HG02852 (cell line): ENCODE data around the gene CBLN3.

Experiments
- ATAC-seq: cut with Tn5 transposase; IDR thresholded peaks from one replicate; pipeline ENCODE4 v1.9.1; 2021; ENCODE audit warnings: mild to moderate bottlenecking, moderate library complexity; ENCODE audit not compliant: unreplicated experiment

CBLN3 gene

DNA sequence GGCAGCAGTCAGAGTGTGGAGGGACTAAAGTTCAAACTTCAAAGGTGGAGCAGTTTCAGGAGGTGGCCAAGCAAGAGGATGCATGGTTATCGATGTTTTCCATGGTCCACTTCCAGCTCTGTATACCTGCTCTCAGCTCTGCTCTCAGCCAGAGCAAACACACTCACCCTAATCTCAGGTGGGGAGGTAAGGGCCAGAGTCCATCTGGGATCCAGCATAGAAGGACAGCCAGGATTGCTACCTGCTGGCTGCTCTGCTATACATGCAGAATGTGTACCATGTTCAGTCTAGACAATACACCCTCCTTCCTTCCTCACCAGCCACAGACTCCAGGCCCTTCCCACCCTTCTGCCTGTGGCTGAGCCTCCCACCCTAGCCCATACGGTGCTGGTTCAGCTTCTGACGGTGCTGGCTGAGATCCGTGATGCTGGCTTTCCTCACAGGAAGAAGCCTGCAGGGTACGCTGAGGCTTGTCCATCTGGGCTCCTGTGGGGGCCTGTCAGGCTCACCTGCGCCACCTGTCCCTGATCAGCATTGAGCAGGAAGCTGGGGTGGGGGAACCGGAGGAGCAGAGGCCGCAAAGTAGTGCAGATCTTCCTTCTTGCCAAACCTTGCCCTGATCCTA is 2.4 kb downstream of the CBLN3 start:
- ATAC-seq: no peak

DNA sequence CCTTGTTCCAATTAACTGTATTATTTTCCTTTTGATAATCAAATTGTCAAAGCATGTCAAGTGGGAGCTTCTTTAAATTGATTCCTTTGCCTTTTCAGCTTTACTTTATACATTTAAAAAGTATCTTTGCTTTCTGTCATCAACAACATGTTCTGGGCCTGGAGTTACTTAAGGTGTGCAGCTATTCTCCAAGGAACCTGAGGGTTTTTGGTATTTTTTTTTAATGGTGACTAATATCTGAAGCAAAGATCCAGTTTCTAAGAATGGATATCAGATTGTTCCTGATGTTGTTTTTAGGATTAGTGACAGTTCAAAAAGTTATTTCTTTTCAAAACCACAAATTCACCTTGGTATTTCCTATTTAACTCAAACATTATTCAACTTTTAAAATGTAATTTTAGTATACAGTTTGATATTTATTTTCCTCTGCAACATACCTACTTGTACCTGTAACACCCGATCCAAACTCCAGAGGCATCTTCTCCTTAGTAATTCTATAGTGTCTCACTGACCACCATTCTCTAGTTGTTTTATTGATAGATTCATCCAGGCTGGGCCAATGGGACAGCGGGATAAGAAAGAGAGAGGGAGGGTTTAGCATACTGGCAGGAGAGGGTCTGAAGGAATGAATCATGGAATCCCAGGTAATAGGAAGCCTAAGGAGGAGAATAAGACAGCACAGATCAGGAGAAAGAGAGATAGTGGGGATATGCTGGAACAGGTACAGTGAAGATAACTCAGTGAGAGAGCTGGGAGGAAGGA is 3.1 kb downstream of the CBLN3 start:
- ATAC-seq: no peak

DNA sequence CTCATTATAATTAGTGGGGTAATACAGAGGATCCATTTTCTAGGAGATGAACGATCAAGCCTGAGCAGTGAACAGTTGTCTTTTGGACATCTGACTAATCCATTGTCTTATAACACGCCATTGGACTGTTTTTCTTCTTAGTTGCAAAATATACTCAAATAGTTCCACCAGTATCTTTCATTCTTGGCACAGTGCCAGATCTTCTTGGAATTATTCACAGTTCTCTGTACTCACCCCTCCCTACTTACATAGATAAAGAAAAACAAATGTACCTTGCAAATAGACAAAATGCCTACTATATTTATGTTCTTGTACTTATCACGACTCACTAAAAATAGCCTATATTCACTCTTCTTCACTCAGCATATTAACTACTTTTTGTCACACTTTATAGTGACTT is 3.8 kb downstream of the CBLN3 start:
- ATAC-seq: no peak

DNA sequence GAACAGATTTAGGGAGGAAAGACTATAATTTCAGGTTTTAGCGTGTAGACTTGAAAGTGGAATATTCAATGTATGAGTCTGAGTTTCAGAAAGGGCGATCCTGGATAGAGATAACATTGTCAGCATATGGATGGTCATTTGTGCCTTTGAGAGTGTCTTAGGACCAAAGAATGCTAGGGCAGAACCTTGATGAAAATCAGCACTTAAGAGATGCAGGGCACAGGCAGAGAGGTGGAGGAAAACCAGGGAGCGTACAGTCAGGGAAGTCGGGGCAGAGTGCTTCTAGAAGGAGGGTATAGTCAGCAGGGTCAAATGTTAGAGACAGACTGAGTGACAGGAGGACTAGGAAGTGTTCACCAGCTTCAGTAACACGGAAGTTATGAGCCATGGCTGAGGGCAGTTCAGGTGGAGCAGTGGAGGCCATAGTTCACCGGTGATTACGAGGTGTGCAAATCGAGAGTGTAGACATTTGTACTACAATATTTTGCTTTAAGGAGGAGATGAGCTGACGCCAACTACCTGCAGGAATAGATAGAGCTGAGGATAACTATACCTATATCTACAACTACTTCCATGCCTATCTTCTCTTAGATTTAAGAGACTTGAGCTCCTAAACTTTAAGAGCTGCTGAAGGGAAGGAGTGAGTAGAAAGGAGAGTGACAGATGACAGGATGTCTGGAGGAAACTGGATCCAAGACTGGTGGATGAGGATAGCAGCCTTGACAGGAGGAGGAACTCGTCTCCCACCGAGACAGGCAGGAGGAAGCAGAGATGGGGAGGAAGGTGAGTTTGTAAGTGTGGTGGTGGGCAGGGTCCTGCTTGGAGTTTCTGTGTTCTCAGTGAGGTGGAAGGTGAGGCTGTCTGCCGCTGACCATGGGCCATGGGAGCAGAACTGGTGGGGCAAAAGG is 6.5 kb downstream of the CBLN3 start:
- ATAC-seq: no peak

DNA sequence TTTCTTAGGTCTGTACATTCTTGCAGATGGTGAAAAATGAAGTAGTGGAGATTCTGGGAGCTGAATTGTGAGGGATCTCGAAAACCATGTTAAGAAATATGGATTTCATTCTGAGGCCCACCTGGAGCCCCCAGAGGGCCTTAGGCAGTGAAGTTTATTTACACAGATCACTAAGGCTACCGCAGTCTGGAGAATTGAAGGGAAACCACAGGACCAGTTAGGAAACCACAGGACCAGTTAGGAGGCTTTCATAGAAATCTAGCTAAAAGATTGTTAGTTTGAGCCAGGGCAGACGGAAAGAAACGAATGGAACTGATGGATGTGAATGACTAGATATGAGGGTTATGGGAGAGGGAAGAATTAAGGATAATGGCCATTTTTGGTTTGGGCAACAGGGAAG is 7.2 kb downstream of the CBLN3 start:
- ATAC-seq: no peak

DNA sequence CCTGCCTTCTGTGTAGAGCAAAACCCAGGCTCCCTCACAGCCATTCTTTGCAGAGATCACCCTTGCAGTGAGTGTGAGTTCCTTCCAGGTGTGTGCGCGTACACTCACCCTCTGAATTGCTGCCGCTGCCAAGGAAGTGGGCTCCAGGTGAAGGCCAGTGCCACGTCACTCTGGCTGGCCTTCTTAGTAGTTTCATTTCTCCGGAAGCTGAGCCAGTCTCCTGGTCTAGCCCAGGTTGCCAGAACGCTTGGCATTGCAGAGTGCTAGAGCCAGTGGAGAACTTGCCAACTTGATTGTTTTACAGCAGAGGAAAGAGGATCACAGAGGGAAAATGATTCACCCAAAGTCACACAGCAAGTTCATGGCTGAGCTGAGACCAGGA is 11.0 kb downstream of the CBLN3 start:
- no peak for ATAC-seq

DNA sequence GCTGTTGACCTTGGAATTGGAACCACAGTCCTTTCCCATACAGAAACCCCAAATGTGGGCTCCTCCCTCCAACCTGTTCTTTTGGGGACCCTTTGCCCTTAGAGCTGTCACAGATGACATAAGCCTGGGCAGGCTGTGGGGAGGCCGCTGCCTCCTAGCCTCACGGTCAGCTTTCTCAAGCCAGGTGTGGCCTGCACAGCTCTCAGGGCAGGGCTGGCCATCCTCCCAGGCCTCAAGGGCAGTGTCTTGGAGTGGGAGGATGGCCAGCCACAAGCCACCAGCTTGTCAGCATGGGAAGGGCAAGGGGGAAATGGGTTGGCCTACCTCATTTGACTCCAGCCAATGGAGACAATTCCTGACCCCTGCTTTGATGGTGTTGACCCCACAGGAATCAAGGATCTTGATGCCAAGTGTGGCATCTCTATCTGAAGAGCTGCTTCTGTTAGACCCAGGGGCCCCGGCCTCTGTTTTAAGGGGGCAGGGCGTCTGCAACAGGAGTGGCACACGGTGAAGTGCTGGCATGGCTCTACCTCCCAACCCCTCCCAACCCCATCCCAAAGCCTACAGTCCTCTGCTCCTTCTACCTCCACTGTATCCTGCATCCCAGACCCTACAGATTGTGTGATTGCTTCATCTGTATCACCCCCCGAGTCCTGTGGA is 11.5 kb downstream of the CBLN3 start:
- ATAC-seq: no peak

DNA sequence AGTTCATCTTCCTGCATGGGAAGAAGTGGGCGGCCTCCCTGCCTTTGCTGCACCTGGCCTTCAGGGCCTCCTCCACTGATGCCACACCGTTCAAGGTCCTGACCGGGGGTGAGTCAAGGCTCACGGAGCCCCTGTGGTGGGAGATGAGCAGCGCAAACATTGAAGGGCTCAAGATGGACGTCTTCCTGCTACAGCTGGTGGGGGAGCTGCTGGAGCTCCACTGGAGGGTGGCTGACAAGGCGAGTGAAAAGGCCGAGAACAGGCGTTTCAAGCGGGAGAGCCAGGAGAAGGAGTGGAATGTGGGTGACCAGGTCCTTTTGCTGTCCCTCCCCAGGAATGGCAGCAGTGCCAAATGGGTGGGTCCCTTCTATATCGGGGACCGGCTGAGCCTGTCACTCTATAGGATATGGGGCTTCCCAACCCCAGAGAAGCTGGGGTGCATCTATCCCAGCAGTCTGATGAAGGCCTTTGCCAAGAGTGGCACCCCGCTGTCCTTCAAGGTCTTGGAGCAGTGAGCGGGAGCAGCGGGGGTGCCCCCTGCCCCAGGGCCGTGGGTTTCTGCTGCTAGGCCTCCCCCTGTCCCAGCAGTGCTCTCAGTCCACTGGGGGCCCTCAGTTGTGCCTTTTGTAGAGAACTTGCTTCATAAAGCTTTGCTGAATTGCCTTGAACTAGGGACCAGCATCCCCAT is 12.4 kb downstream of the CBLN3 start:
- no peak for ATAC-seq

DNA sequence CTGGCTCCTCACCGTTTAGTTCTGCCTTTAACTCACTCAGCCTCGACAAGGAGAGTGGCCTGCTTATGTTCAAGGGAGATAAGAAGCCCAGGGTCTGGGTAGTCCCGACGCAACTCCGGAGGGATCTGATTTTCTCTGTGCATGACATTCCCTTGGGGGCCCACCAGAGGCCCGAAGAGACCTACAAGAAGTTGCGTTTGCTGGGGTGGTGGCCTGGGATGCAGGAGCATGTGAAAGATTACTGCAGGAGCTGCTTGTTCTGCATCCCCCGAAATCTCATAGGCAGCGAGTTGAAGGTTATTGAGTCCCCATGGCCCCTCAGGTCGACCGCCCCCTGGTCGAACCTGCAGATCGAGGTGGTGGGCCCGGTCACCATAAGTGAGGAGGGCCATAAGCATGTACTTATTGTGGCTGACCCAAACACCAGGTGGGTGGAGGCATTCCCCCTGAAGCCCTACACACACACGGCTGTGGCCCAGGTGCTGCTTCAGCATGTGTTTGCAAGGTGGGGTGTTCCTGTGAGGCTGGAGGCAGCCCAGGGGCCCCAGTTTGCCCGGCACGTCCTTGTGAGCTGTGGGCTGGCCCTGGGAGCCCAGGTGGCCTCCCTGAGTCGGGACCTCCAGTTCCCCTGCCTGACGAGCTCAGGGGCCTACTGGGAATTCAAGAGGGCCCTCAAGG is 13.1 kb downstream of the CBLN3 start:
- ATAC-seq: no peak

DNA sequence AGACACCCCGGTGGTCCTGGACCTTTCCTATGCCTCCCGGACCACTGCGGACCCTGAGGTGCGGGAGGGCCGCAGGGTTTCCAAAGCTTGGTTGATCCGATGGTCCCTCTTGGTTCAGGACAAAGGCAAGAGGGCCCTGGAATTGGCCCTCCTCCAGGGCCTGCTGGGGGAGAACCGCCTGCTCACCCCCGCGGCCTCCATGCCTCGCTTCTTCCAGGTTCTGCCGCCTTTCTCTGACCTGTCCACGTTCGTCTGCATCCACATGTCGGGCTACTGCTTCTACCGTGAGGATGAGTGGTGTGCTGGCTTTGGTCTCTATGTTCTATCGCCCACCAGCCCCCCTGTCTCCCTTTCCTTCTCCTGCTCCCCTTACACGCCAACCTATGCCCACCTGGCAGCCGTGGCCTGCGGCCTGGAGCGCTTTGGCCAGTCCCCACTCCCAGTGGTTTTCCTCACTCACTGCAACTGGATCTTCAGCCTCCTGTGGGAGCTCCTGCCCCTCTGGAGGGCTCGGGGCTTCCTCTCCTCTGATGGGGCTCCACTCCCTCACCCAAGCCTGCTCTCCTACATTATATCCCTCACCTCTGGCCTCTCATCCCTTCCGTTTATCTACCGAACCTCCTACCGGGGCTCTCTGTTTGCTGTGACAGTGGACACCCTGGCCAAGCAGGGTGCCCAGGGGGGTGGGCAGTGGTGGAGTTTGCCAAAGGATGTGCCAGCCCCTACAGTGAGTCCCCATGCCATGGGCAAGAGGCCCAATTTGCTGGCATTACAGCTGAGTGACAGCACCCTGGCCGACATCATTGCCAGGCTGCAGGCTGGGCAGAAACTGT is 13.8 kb downstream of the CBLN3 start:
- no peak for ATAC-seq

DNA sequence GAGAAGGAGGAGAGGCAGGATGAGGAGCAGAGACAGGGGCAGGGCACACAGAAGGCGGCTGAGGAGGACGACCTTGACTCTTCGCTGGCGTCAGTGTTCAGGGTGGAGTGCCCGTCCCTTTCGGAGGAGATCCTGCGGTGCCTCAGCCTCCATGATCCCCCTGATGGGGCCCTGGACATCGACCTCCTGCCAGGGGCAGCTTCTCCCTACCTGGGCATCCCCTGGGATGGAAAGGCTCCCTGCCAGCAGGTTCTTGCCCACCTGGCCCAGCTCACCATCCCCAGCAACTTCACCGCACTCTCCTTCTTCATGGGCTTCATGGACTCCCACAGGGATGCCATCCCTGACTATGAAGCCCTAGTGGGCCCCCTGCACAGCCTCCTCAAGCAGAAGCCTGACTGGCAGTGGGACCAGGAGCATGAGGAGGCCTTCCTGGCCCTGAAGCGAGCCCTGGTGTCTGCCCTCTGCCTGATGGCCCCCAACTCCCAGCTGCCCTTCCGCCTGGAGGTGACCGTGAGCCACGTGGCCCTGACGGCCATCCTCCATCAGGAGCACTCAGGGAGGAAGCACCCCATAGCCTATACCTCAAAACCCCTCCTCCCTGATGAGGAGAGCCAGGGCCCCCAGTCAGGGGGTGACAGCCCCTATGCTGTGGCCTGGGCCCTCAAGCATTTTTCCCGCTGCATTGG is 14.6 kb downstream of the CBLN3 start:
- ATAC-seq: no peak

DNA sequence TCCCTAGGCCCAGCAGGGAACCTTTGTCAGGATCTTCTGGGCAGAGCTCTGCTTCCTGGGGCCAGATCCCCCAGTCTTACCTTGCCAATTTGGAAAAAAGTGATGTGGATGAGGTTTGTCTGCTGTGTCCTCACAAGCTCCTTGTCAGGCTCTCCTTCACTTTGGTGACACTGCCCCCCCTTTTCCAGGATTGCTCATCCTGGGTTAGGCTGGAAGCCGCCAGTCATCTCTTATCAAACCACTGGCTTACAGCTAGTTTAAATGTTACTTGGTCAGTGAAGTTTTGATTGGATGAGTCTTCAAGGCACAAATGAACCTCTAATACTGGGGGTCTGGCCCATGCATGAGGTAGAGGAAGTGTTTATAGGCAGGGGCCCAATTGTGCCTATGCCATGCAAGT is 15.4 kb downstream of the CBLN3 start:
- ATAC-seq: no peak

DNA sequence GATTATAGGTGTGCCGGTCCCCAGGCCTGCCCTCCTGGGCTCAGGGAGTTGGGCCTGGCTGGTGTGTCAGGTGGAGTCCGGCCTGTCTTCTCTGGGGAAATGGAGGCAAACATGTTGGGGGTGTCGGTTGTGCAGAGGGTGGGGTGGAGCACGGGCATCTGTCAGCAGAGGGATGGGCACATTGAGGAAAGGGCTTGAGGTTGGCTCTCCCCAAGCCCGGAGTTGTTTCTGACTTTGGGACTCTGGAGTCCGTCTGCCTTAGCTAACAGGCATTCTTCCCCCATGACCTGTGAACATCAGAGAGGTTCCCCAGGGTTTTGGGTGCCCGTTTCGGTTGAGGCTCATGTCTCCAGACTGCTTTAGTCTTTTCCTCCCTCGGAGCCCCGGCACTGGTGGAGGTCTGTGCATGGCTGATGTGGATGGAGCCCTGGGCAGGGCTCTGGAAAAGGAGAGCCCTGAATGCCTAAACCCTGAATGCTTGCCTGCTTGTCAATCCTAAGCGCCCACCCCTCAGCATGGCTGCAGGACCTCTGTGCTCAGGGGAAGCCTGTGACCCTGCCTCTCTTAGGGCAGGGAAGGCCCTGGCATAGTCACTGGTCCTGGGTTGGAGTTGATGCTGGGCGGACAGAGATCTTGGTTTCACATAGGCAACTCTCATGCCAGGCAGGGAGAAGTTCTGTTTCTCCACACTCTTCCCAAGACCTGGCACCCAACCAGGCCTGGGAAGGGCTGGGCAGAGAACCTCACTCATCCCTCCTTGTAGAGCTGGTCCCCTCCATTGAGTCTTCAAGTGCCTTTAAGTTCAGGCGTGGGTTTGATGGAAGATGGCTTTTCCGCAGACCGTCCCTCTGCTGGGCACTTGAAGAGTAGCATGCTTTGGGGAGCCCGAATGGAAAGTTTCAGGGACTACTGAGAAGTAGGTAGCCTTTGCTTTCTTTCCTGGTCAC is 17.8 kb downstream of the CBLN3 start:
- ATAC-seq: peak; percentile 54

DNA sequence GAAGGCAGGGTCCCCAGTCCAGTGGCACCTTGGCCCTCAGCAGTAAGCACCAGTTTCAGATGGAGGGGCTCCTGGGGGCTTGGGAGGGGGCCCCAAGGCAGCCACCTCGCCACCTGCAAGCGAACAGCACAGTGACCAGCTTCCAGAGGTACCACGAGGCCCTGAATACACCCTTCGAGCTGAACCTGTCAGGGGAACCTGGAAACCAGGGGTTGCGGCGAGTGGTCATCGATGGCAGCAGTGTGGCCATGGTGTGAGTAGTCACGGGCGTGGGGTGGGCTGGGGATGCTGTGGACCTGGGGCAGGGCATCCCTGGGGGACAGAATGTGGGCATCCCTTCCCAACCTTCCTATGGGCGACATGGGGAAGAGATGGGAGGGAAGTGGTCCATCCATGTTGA is 19.5 kb downstream of the CBLN3 start:
- ATAC-seq: no peak

DNA sequence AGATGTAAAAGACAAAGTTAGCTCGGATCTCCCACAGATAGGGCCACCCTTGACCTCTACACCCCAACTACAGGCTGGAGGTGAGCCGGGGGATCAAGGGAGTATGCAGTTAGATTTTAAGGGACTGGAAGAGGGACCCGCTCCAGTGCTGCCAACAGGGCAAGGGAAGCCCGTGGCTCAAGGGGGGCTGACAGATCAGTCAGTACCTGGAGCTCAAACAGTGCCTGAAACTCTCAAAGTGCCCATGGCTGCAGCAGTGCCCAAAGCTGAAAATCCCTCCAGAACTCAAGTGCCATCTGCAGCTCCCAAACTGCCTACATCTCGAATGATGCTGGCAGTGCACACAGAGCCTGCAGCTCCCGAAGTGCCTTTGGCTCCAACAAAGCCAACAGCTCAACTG is 20.3 kb downstream of the CBLN3 start:
- no peak for ATAC-seq

DNA sequence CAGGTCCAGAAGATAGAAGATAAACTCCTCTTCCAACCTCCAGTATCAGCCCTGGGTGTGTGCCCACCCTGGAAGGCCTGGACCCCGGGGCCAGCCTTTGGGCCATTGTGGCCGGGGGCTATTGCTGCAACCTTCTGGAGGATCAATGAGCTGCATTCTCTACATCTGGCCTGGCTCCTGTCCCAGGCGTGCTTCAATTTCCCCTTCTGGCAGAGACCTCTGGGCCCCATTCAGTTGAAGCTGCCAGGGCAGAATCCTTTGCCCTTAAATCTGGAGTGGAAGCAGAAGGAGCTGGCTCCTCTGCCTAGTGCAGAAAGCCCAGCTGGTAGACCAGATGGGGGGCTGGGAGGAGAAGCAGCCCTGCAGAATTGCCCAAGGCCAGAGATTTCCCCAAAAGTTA is 20.7 kb downstream of the CBLN3 start:
- no peak for ATAC-seq

DNA sequence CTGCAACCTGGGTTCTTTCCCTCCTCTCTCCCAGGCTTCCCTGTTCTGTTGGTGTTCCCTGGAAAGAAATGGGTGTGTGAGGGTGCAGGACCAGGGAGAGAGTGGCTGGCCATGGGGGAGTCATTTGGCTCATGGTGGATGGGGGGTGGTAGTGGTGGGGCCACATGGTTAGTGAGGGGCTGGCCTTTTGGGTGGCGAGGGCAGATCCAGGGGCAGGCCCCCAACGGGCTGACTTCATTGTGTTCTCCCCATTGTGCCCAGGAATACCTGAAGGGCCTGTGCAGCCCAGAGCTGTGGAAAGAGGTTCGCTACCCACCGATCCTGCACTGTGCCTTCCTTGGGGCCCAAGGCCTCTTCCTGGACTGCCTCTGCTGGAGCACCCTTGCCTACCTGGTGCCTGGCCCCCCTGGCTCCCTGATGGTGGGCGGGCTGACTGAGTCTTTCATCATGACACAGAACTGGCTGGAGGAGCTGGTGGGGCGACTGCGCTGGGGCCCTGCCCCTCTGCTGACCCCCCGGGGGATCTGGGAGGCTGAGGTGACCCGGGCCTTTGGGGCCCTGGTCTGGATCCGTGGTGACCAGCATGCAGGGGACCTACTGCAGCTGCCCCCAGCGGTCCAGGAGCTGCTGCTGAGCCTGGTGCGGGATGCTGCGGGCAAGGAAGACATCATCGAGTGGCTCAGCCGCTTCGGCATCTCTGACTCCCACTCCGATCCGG is 21.7 kb downstream of the CBLN3 start:
- ATAC-seq: no peak
